Fibroblast of villous mesenchyme (primary cell): ENCODE data around the gene C1QL4. TPM values are rescaled to one million over a fixed set of nuclear protein-coding genes. Genes with fewer than 3 reads are reported as not detected.

Experiments
- DNase-seq: peaks from one replicate; pipeline ENCODE4 v3.0.0-alpha.2; 2010; ENCODE audit warnings: low read depth
- H3K4me3 ChIP-seq: 2 replicates; pipeline ENCODE4 v1.5.1; 2011; ENCODE audit warnings: low read depth, mild to moderate bottlenecking, low read length
- total RNA-seq: library from RNA; depleted of rRNA; stranded (reverse); fragments of >200 nt; gene quantifications from 2 replicates; pipeline ENCODE4 v1.2.3, GENCODE V29; 2012
- TF ChIP-seq, protein P1 (sequence below): IDR thresholded peaks from 2 replicates; pipeline ENCODE4 v1.5.1; 2012; ENCODE audit warnings: low read depth, mild to moderate bottlenecking, low read length; ENCODE audit not compliant: insufficient read depth

C1QL4 gene
- total RNA-seq, 1 donor, result not detected

DNA sequence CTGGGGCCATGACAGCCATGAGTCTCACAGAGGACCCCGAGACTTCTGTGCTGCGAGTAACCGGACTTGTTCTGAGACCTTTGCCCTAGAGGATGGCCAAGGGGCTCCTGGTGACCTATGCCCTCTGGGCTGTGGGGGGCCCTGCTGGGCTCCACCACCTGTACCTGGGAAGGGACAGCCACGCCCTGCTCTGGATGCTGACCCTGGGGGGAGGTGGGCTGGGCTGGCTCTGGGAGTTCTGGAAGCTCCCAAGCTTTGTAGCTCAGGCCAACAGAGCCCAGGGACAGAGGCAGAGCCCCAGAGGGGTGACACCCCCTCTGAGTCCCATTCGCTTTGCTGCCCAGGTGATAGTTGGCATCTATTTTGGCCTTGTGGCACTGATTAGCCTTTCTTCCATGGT is 11.8 kb upstream of the C1QL4 start:
- TF ChIP-seq, protein P1, sequence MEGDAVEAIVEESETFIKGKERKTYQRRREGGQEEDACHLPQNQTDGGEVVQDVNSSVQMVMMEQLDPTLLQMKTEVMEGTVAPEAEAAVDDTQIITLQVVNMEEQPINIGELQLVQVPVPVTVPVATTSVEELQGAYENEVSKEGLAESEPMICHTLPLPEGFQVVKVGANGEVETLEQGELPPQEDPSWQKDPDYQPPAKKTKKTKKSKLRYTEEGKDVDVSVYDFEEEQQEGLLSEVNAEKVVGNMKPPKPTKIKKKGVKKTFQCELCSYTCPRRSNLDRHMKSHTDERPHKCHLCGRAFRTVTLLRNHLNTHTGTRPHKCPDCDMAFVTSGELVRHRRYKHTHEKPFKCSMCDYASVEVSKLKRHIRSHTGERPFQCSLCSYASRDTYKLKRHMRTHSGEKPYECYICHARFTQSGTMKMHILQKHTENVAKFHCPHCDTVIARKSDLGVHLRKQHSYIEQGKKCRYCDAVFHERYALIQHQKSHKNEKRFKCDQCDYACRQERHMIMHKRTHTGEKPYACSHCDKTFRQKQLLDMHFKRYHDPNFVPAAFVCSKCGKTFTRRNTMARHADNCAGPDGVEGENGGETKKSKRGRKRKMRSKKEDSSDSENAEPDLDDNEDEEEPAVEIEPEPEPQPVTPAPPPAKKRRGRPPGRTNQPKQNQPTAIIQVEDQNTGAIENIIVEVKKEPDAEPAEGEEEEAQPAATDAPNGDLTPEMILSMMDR, result no peak
- H3K4me3 ChIP-seq, result no peak overlapping the region
- DNase-seq, result no peak

DNA sequence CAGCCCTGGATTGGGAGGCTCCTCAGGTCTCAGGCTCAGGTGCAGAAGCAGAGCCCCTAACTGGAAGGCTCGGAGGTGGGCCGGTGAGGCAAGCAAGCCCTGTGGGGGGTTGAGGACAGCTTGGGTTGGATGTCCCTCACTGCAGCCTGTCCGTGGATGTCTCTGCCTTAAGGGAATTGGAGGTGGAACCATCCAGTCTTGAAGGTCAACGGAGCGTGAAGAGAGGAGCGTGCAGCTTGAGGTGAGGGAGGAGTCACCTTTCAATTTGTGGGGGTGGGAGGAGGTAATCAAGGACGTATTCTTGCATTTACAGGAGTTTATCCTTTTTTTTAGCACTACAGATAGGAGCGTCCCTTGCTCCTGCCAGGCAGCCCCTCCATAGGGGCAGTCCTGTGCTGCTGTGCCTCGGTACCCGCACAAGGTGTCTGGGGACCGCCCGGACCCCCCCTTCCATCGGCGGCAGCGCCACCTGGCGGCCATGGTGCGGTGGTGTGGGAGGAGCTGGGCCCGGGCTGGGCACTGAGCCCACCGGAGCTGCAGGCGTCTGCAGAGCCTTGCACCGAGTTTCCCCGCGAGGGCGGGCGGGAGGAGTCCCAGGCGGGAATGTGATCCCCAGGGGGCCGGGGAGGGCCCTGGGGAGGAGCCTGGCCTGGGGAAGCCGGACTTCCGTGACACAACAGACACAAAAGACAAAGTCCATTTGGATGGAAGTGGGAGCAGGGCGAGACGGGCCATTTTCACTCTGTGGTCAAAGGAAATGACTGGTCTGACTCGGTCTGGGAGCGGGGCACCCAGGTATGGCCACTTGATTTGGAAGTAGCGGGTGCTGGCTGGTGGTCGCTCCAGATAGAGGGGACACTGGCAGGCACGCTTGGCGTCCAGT is 10.6 kb upstream of the C1QL4 start:
- peak; percentile 84 for DNase-seq
- H3K4me3 ChIP-seq, result peak overlapping the region; percentile 51
- TF ChIP-seq, protein P1, result peak; percentile 91

DNA sequence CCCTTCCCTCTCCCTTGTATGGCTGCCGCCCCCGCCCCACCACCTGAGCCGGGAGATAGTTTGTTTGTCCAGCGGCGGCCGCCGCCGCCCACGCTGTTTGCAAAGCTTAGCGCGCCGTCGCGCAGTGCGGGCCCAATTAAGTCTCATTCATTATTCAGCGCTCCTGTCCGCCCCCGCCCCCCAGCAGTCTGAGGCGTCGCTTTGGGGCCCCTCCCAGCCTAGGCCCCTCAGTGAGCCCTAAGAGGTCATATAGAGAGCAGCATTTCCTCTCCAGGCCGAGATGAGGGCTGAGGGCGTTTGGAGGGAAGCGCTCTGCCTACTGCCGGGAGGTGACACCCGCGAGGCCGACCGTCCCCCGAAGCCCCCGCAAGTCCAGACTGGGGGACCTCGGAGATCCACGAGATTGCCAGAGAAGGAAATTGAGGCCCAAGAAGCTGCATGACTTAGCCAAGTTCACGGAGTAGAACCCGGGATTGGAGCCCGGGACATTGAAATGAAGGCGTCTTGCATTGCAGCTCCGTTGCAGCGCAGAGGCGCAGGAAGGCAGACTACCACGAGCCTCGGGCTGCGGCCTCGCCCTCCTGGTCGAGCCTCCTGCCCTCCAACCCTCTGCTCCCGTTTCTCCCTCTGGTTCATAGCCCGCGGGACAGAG is 9.8 kb upstream of the C1QL4 start, which contains the start of gene DNAJC22:
Gene DNAJC22, plus strand, starts transcription at position 230 of the 652 bp plus-strand sequence. CDS start 1,985 bp downstream, outside the sequence.
- H3K4me3 ChIP-seq, result peak within 1 kb of the TSS; percentile 51
- TF ChIP-seq, protein P1, result no peak
- no peak for DNase-seq

DNA sequence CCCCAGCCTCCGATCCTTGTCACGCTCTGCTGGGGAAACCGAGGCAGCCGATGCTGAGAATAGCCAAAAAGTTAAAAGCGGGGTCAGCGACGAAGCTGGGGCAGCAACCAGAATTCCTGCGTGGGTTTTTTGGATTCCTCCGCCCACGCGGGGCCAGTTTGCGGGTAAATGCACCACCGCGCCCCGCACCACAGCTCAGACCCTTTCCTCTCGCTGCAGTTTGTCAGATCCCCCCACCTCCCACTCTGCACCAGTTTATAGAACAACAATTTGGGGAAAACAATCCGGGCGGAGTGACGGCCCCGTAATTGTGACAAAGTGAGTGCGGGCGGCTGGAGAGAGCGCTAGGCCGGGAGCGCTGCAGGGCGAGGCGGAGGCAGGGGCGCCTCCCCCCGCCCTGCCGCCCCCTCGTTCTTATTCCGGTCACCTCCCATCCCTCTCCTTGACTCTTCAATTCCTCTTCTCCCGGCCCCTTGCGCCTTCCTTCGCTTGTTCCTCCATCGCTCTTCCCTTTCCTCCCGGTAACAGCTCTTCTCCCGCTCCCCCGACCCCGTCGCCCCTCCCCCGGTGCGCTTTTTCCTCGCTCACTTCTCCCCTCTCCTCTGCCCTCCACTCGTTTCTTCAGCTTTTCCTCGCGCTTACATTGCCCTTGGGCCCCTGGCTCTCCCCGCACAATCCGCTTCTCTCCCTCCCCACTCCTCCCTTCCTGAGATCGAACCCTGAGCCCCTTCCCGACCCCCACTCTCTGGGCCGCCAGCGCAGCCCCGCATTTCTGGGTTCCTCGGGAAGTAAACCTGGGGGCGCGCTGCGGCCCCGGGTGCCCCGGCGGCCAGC is 9.1 kb upstream of the C1QL4 start:
- peak overlapping the region; percentile 47 for H3K4me3 ChIP-seq
- TF ChIP-seq, protein P1, result no peak
- no peak for DNase-seq

DNA sequence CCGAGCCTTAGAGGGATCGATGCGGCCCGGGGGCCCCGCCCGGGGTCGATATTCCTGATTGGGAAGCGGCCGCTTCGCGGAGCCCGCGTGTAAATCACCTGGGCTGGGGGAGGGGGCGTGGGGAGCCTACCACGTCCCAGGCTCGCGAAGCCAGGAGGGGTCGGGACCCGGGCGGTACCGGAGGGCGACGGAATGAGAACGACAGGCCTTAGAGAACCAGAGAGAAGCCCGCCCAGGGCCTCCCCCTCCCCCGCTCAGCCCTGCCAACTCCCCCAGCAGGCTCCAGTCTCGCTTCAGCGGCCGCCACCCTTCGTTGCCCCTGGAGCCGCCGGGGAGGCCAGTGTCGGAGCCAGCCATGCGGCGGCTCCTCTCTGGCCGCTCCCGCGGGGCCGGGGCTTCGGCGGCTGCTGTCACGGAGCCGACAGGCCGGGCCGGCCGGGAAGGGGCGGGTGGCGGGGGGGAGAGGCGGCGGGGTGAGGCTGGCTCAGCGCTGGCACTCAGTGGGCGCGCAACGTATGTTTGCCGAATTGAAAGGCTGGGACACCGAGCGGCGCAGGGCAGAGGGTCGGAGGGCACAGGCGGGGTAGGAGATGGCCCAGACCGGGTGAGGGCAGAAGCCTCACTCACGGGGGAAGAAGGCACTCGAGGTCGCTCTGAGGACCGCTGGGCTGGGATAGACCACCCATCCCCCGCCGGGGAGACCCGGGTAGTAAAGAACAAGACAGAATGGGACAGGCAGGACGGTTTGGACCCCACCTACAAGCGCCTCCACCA is 8.2 kb upstream of the C1QL4 start:
- DNase-seq, result no peak
- H3K4me3 ChIP-seq, result peak overlapping the region; percentile 47
- TF ChIP-seq, protein P1, result no peak
